Activated CD8-positive, alpha-beta T cell treated with anti-CD3 and anti-CD28 coated beads, Interleukin-2, amount 10 ng/mL, durations not matched to agents 7 days and 5 days (primary cell): Measurements from ENCODE around the gene CHRM2. TPM values are rescaled to one million over a fixed set of nuclear protein-coding genes. Genes with fewer than 3 reads are reported as not detected.

Source experiments
- ATAC-seq: fragments of 150-1000 bp; cut with Tn5 transposase; one replicate; pipeline ENCODE4 v1.10.0; 2021; ENCODE audit warnings: moderate library complexity
- CTCF ChIA-PET: fragments of 350-600 bp; sonication (Branson Sonifier 250); formaldehyde crosslinking; loops from one replicate; lab custom pipeline; 2021; ENCODE audit warnings: antibody characterized with exemption; lab: Charles Lee
- POLR2A ChIA-PET: fragments of 350-600 bp; sonication (Branson Sonifier 250); formaldehyde crosslinking; loops from one replicate; lab custom pipeline; 2021; ENCODE audit warnings: antibody characterized with exemption; lab: Charles Lee
- DNase-seq: peaks from one replicate; pipeline ENCODE4 v3.0.0-alpha.2; 2020
- H3K27ac Mint-ChIP-seq: one replicate; pipeline ENCODE4 v1.8.0; 2021; ENCODE audit warnings: mild to moderate bottlenecking, mixed read lengths
- H3K27me3 Mint-ChIP-seq: one replicate; pipeline ENCODE4 v1.8.0; 2021; ENCODE audit warnings: low read depth, mixed read lengths
- H3K36me3 Mint-ChIP-seq: one replicate; pipeline ENCODE4 v1.8.0; 2021; ENCODE audit warnings: low read depth, mixed read lengths
- H3K4me1 Mint-ChIP-seq: one replicate; pipeline ENCODE4 v1.8.0; 2021; ENCODE audit warnings: low read depth, mixed read lengths
- H3K4me3 Mint-ChIP-seq: one replicate; pipeline ENCODE4 v1.8.0; 2021; ENCODE audit warnings: mild to moderate bottlenecking, mixed read lengths
- H3K9me3 Mint-ChIP-seq: one replicate; pipeline ENCODE4 v1.8.0; 2022; ENCODE audit warnings: mixed read lengths; ENCODE audit not compliant: insufficient read depth
- total RNA-seq, 2 experiments: library from RNA; stranded (reverse); gene quantifications; one replicate each; pipeline ENCODE4 v1.2.3, GENCODE V29; 2021

Gene CHRM2
- total RNA-seq, 2 experiments from 2014 or later = not detected

DNA sequence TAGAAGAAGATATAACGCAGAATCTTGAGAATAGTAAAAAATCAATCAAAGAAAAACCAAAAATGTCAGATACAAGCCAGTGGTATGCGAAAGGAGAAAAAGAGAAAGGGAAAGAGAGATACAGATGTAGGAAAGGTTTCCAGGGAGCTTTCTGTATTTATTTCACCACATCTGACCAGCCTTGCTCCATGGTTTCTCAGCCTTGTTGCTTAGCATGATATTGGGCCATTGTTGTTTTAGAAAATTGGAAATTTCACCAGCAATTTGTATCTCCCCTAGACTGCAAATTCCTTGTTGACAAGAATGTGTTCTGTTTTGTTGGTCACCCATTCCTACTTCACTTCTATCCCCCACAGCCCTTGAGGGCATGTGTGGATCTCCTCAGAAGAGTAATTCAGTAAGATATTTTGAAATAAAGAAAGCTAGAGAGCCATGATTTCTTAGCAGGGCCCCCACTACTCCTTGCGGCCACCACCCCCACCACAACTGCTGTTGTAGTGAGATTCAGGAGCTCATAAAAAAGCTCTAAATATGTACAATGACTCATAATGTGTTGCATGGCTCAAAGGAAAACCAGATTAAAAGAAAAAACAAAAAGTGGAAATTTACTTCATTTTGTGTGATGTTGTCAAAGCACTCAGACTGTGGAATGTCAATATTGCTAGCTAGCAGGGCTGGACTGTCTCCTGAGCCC is 138.7 kb downstream of the CHRM2 start:
- ChIA-PET POLR2A (no interaction called here), CTCF (no interaction called here)
- Mint-ChIP-seq H3K4me3 (no peak overlapping the region), H3K27me3 (no peaks in the 10 kb centered on the region), H3K36me3 (no peaks in the 10 kb centered on the region), H3K9me3 (no peaks in the 10 kb centered on the region), H3K27ac (no peak overlapping the region), H3K4me1 (no peaks in the 10 kb centered on the region)
- ATAC-seq (no peak), DNase-seq (no peak)

DNA sequence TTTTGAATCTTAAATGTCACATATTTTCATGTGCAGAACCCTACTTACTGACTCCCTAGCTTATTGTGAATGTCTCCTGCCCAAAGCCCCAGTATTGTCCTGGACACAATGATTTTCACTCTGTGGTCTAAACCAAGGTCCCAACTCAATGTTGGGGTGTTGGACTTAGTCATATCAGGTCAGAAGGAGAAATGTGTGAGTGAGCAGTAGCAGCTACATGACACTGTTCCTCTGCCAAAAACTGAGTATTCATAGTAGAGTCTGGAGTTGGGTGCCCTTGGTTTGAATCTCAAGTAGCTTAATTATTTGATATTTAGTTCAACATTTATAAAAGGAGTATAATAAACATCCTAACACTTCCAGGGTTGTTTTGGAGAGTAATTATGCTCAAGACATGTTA is 141.0 kb downstream of the CHRM2 start:
- DNase-seq (no peak), ATAC-seq (no peak)
- Mint-ChIP-seq H3K27ac (no peak overlapping the region), H3K4me1 (no peaks in the 10 kb centered on the region), H3K27me3 (no peaks in the 10 kb centered on the region), H3K9me3 (no peaks in the 10 kb centered on the region), H3K4me3 (no peak overlapping the region), H3K36me3 (no peaks in the 10 kb centered on the region)
- POLR2A ChIA-PET = no interaction called here
- CTCF ChIA-PET = no interaction called here

DNA sequence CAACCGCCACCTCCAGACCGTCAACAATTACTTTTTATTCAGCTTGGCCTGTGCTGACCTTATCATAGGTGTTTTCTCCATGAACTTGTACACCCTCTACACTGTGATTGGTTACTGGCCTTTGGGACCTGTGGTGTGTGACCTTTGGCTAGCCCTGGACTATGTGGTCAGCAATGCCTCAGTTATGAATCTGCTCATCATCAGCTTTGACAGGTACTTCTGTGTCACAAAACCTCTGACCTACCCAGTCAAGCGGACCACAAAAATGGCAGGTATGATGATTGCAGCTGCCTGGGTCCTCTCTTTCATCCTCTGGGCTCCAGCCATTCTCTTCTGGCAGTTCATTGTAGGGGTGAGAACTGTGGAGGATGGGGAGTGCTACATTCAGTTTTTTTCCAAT is 146.6 kb downstream of the CHRM2 start:
- ATAC-seq (no peak), DNase-seq (no peak)
- no peaks in the 10 kb centered on the region for H3K36me3 Mint-ChIP-seq
- ChIA-PET CTCF (no interaction called here), POLR2A (no interaction called here)
- no peak overlapping the region for H3K27ac Mint-ChIP-seq
- H3K9me3 Mint-ChIP-seq = no peaks in the 10 kb centered on the region
- H3K27me3 Mint-ChIP-seq = no peaks in the 10 kb centered on the region
- no peaks in the 10 kb centered on the region for H3K4me1 Mint-ChIP-seq
- H3K4me3 Mint-ChIP-seq = no peak overlapping the region

DNA sequence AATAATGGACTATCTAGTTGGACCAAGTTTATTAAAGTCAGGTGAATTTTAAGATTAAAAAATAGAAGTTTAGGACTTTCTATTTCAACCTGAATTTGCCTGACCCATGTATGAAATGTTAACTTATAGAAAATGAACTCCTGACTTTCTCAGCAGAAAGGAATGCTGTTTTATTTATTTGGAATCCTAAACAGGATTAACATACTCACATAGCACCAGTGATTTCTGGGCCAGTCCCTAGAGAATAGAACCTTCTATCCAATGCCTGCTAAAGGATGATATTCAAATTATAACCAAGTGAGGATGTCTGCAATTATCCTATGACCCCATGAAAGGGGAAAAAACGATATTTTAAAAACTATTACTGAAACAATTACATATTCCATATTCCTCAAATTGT is 148.8 kb downstream of the CHRM2 start:
- no peaks in the 10 kb centered on the region for H3K4me1 Mint-ChIP-seq
- POLR2A ChIA-PET = no interaction called here
- no peak overlapping the region for H3K27ac Mint-ChIP-seq
- H3K36me3 Mint-ChIP-seq = no peaks in the 10 kb centered on the region
- H3K4me3 Mint-ChIP-seq = no peak overlapping the region
- H3K27me3 Mint-ChIP-seq = no peaks in the 10 kb centered on the region
- ATAC-seq (no peak), DNase-seq (no peak)
- CTCF ChIA-PET = no interaction called here
- no peaks in the 10 kb centered on the region for H3K9me3 Mint-ChIP-seq

DNA sequence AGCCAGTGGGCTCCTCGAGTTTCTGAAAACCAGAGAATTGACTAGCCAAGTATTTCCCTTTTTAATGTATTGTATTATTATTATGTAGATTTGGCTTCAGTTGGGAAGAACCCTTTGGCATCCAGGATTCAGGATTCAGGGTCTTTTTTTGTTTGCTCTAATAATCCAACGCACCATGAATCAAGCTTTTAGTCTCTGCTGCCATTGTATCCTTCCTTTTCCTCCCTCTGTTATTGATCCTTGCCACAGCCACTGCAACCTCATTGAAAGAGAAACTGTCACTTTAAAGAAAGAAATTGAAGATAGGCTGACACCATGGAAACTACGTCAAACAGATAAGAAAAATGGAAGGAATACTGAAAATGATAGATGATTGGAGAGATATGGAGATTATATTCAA is 150.0 kb downstream of the CHRM2 start:
- Mint-ChIP-seq H3K27ac (no peak overlapping the region), H3K36me3 (no peaks in the 10 kb centered on the region), H3K9me3 (no peaks in the 10 kb centered on the region), H3K4me3 (no peak overlapping the region), H3K4me1 (no peaks in the 10 kb centered on the region), H3K27me3 (no peaks in the 10 kb centered on the region)
- ChIA-PET POLR2A (no interaction called here), CTCF (no interaction called here)
- ATAC-seq = no peak
- no peak for DNase-seq

DNA sequence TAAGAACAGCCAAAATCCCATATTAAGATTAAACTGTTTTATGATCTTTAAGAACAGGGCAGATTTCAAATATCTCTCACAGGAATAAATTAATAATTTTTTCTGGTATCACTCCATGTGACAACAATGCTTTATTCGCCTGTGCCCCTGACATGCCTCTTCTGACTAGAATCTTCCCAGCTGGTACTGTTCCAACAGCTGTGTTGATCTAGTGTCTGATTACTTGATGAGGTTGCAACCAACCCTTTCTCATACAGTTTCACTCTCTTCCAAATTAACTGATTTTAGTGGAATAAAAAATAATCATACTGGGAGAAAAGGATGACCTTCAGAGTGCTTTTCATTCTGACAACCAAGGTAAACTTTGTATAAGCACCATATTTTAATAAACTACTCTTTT is 151.9 kb downstream of the CHRM2 start:
- POLR2A ChIA-PET = no interaction called here
- no peak for DNase-seq

DNA sequence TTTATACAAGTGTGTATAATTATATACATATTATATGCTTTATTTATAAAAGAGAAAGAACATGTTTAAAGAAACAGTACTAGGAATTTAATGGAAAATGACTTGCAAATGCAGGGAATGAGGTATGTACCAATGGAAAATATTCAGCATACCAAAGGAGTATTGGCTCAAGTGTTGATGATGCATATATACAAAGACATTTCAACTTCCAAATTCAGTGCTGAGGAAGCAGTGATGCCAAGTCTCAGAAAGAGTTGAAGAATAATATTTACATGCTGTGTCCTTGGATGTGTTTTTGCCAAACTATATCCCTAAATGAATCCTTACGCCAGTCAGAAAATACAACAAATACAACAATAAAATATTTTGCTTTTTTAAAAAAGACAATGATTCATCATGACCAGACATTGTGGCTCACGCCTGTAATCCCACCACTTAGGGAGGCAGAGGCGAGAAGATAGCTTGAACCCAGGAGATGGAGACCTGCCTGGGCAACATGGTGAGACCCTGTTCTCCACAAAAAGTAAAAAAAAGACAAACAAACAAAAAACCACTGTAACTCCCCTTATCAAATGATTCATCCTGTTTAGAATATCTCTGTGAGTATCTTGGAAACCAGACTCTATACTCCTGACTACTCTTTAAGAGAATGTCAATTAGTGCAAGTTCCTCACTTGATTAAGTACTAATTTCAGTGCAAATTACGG is 157.2 kb downstream of the CHRM2 start:
- ChIA-PET CTCF (no interaction called here), POLR2A (no interaction called here)
- H3K9me3 Mint-ChIP-seq = no peaks in the 10 kb centered on the region
- DNase-seq (no peak), ATAC-seq (no peak)
- H3K27me3 Mint-ChIP-seq = no peaks in the 10 kb centered on the region
- no peak overlapping the region for H3K4me3 Mint-ChIP-seq
- H3K27ac Mint-ChIP-seq = no peak overlapping the region
- no peaks in the 10 kb centered on the region for H3K4me1 Mint-ChIP-seq
- H3K36me3 Mint-ChIP-seq = no peaks in the 10 kb centered on the region

More for the DNA sequence above, 151.9 kb downstream of the CHRM2 start:
- H3K9me3 Mint-ChIP-seq = no peaks in the 10 kb centered on the region
- H3K36me3 Mint-ChIP-seq = no peaks in the 10 kb centered on the region
- CTCF ChIA-PET = no interaction called here
- ATAC-seq = no peak
- H3K4me1 Mint-ChIP-seq = no peaks in the 10 kb centered on the region
- no peak overlapping the region for H3K27ac Mint-ChIP-seq
- H3K4me3 Mint-ChIP-seq = no peak overlapping the region
- H3K27me3 Mint-ChIP-seq = no peaks in the 10 kb centered on the region

DNA sequence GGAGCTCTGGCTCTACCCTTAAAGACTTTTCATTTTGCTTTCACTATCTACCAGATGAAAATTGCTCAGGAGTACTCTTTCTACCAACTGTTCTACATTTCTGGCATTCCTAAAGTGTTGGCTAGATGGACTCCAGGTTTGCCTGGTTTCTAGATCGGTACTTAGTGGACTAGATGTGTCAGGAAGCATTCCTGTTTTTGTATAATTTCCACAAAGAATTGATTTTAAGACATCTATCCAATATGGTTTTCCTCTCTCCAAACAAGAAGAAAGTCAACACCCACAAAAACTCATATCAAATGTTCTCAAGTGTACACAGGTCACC is 157.7 kb downstream of the CHRM2 start:
- POLR2A ChIA-PET = no interaction called here
- H3K9me3 Mint-ChIP-seq = no peaks in the 10 kb centered on the region
- ATAC-seq = no peak

DNA sequence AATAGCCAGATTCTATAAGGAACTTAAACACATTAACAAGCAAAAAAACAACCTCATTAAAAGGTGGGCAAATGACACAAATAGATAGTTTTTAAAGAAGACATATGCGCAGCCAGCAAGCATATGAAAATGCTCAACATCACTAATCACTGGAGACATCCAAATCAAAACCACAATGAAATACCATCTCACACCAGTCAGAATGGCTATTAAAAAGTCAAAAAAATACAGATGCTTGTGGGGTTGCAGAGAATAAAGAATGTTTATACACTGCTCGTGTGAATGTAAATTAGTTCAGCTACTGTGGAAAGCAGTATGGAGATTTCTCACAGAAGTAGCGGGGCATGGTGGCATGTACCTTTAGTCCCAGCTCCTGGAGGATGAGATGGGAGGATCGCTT is 164.0 kb downstream of the CHRM2 start:
- ATAC-seq (no peak), DNase-seq (no peak)
- no peaks in the 10 kb centered on the region for H3K4me1 Mint-ChIP-seq
- H3K27me3 Mint-ChIP-seq = no peaks in the 10 kb centered on the region
- no peak overlapping the region for H3K4me3 Mint-ChIP-seq
- POLR2A ChIA-PET = no interaction called here
- peaks cover 9% of the 10 kb centered on the region for H3K9me3 Mint-ChIP-seq
- no peaks in the 10 kb centered on the region for H3K36me3 Mint-ChIP-seq
- H3K27ac Mint-ChIP-seq = no peak overlapping the region
- CTCF ChIA-PET = no interaction called here

More for the DNA sequence above, 157.7 kb downstream of the CHRM2 start:
- H3K4me3 Mint-ChIP-seq = no peak overlapping the region
- no peak for DNase-seq
- no peaks in the 10 kb centered on the region for H3K4me1 Mint-ChIP-seq
- no peaks in the 10 kb centered on the region for H3K27me3 Mint-ChIP-seq
- H3K36me3 Mint-ChIP-seq = no peaks in the 10 kb centered on the region
- CTCF ChIA-PET = no interaction called here
- no peak overlapping the region for H3K27ac Mint-ChIP-seq

DNA sequence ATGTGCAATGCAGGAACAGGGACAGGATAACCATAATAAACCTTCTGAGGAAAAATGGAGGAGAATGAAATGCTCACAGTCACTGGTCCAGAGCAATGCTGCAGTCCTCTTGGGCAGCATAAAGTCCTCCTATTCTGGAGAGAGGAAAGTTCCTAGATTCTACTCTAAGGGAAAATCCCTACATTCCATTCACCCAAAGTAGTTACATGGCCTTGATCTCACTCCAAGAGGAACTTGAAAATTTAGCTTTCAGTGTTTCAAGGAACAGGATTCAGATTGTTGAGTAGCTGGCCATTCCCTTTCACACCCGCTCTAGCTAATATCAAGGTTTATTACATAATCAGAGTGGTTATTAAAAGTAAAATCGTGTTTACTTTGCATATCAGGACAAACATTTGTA is 168.3 kb downstream of the CHRM2 start:
- Mint-ChIP-seq H3K4me1 (no peaks in the 10 kb centered on the region), H3K4me3 (no peak overlapping the region), H3K27me3 (no peaks in the 10 kb centered on the region), H3K36me3 (no peaks in the 10 kb centered on the region), H3K9me3 (peaks cover 26% of the 10 kb centered on the region), H3K27ac (no peak overlapping the region)
- DNase-seq (no peak), ATAC-seq (no peak)
- ChIA-PET CTCF (no interaction called here), POLR2A (interaction anchor here (0.7 kb wide), 1 partner anchor 30 kb away, joined by 3 read pairs; no protein-coding TSS in a partner anchor)

DNA sequence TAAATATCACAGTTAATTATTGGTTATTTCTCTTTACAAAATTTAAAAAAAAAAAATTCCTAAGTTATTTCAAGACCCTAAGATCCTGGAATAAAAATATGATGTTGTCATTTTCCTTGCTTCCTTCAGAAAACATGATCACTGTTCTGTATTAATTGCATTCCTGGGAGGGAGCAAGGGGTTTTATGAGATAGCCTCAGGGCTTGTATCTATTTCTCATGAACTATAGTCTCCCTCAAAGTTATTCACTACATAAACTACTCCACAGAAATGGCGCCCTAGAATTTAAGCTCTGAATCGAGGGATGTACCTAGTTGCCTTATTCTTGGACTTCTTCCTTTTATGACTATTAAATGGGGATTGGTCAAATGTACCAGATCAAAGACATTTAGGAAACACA is 170.3 kb downstream of the CHRM2 start:
- ChIA-PET POLR2A (no interaction called here), CTCF (interaction anchor here (0.6 kb wide), 1 partner anchor 15 kb away, joined by 3 read pairs; no protein-coding TSS in a partner anchor)
- Mint-ChIP-seq H3K27me3 (no peaks in the 10 kb centered on the region), H3K27ac (no peak overlapping the region), H3K4me3 (no peak overlapping the region), H3K4me1 (no peaks in the 10 kb centered on the region), H3K9me3 (peaks cover 25% of the 10 kb centered on the region), H3K36me3 (no peaks in the 10 kb centered on the region)
- DNase-seq (no peak), ATAC-seq (no peak)

DNA sequence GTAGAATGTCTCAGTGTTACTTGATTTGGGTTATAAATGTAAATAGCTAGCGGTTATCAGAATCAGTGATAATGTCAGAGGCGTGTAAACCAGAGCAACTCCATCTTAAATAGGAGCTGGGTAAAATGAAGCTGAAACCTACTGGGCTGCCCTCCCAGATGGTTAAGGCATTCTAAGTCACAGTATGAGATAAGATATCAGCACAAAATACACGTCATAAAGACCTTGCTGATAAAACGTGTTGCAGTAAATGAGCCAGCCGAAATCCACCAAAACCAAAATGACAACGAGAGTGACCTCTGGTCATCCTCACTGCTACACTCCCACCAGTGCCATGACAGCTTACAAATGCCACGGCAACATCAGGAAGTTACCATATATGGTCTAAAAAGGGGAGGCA is 172.3 kb downstream of the CHRM2 start:
- POLR2A ChIA-PET = no interaction called here

More for the DNA sequence above, 172.3 kb downstream of the CHRM2 start:
- DNase-seq (no peak), ATAC-seq (no peak)
- Mint-ChIP-seq H3K9me3 (peaks cover 38% of the 10 kb centered on the region), H3K4me1 (no peaks in the 10 kb centered on the region), H3K36me3 (no peaks in the 10 kb centered on the region), H3K27ac (no peak overlapping the region), H3K27me3 (no peaks in the 10 kb centered on the region), H3K4me3 (no peak overlapping the region)
- CTCF ChIA-PET = no interaction called here
